Neuronal stem cell (in vitro differentiated cells): ENCODE results near the gene CD58.

ENCODE experiments used
- DNase-seq: peaks from one replicate; pipeline ENCODE4 v3.0.0-alpha.2; 2013; ENCODE audit warnings: low spot score
- H2AFZ ChIP-seq: one replicate; pipeline ENCODE4 v1.6.1; 2013; ENCODE audit warnings: mild to moderate bottlenecking, low read length, inconsistent platforms
- H2AK5ac ChIP-seq: 2 replicates; pipeline ENCODE4 v1.6.1; 2013; ENCODE audit warnings: low read depth, mild to moderate bottlenecking, inconsistent platforms, low read length, moderate library complexity, mixed read lengths
- H2BK120ac ChIP-seq: 2 replicates; pipeline ENCODE4 v1.6.1; 2013; ENCODE audit warnings: low read depth, mild to moderate bottlenecking, inconsistent platforms, low read length, moderate library complexity, mixed read lengths
- H2BK12ac ChIP-seq: one replicate; pipeline ENCODE4 v1.6.1; 2013; ENCODE audit warnings: low read length, inconsistent platforms
- H2BK15ac ChIP-seq: 2 replicates; pipeline ENCODE4 v1.6.1; 2013; ENCODE audit warnings: mild to moderate bottlenecking, low read length, inconsistent platforms, mixed read lengths
- H2BK5ac ChIP-seq: one replicate; pipeline ENCODE4 v1.6.1; 2013; ENCODE audit warnings: inconsistent platforms, mild to moderate bottlenecking, low read length, moderate library complexity
- H3K14ac ChIP-seq: one replicate; pipeline ENCODE4 v1.6.1; 2013; ENCODE audit warnings: low read length, inconsistent platforms
- H3K18ac ChIP-seq: 2 replicates; pipeline ENCODE4 v1.6.1; 2013; ENCODE audit warnings: low read length, inconsistent platforms
- H3K23ac ChIP-seq: 2 replicates; pipeline ENCODE4 v1.6.1; 2013; ENCODE audit warnings: low read depth, mild to moderate bottlenecking, mixed read lengths, low read length, inconsistent platforms; ENCODE audit not compliant: poor library complexity
- H3K27ac ChIP-seq: replicated peaks from 3 replicates; pipeline ENCODE4 v1.5.1; 2013; ENCODE audit warnings: low read length, inconsistent platforms
- H3K27me3 ChIP-seq, 3 experiments: 2 replicates each; pipeline ENCODE4 v1.6.1; 2013; ENCODE audit warnings: low read length in 3 of 3, mild to moderate bottlenecking in 2 of 3, inconsistent platforms in 1 of 3, low read depth in 1 of 3, mixed read lengths in 1 of 3, moderate library complexity in 1 of 3; ENCODE audit not compliant: control insufficient read depth in 3 of 3, insufficient read depth in 3 of 3
- H3K36me3 ChIP-seq, 2 donors: replicated peaks in 1 of 2; 2 replicates each; pipeline ENCODE4 v1.6.1; 2013; ENCODE audit warnings: low read length in 2 of 2; ENCODE audit not compliant: control insufficient read depth in 2 of 2, insufficient read depth in 2 of 2
- H3K4ac ChIP-seq: 2 replicates; pipeline ENCODE4 v1.6.1; 2013; ENCODE audit warnings: inconsistent platforms, mild to moderate bottlenecking, low read length, moderate library complexity
- H3K4me1 ChIP-seq, 2 donors: 1 replicate in 1 of 2; 2 replicates in 1 of 2; pipeline ENCODE4 v1.6.1; 2013; ENCODE audit warnings: low read length in 2 of 2, low read depth in 1 of 2; ENCODE audit not compliant: control insufficient read depth in 2 of 2, insufficient read depth in 1 of 2
- H3K4me2 ChIP-seq: one replicate; pipeline ENCODE4 v1.6.1; 2013; ENCODE audit warnings: mild to moderate bottlenecking, low read length, inconsistent platforms; ENCODE audit not compliant: insufficient read depth, poor library complexity, severe bottlenecking
- H3K4me3 ChIP-seq, 2 donors: 2 replicates each; pipeline ENCODE4 v1.5.1; 2013; ENCODE audit warnings: low read length in 2 of 2, mild to moderate bottlenecking in 2 of 2, inconsistent platforms in 1 of 2, moderate library complexity in 1 of 2
- H3K79me1 ChIP-seq: one replicate; pipeline ENCODE4 v1.6.1; 2013; ENCODE audit warnings: low read depth, mild to moderate bottlenecking, inconsistent platforms, low read length, moderate library complexity
- H3K9ac ChIP-seq: one replicate; pipeline ENCODE4 v1.6.1; 2013; ENCODE audit warnings: mild to moderate bottlenecking, low read depth, low read length, inconsistent platforms; ENCODE audit not compliant: poor library complexity
- H3K9me3 ChIP-seq, 2 donors: replicated peaks in 1 of 2; 2 replicates each; pipeline versions ENCODE3 to v1.6.1; 2013; ENCODE audit warnings: low read length in 2 of 2, mild to moderate bottlenecking in 2 of 2, inconsistent platforms in 1 of 2, low read depth in 1 of 2, mixed read lengths in 1 of 2, moderate library complexity in 1 of 2; ENCODE audit not compliant: control insufficient read depth in 2 of 2, insufficient read depth in 1 of 2
- H4K8ac ChIP-seq: one replicate; pipeline ENCODE4 v1.6.1; 2013; ENCODE audit warnings: low read depth, mild to moderate bottlenecking, inconsistent platforms, low read length, moderate library complexity
- H4K91ac ChIP-seq: one replicate; pipeline ENCODE4 v1.6.1; 2013; ENCODE audit warnings: low read length, low read depth, mild to moderate bottlenecking, inconsistent platforms; ENCODE audit not compliant: poor library complexity
- WGBS, 2 donors: extraction: QIAGEN DNeasy Blood & Tissue Kit; methylation state at CpG; one replicate each; pipeline ENCODE4 v1.1.7; 2013; ENCODE audit warnings: missing lambda C conversion rate in 2 of 2, mixed read lengths in 1 of 2; ENCODE audit not compliant: insufficient read length in 2 of 2, insufficient replicate concordance in 1 of 2; ENCODE audit errors: extremely low coverage in 2 of 2; 5-methylcytosine and 5-hydroxymethylcytosine counted together

The CD58 gene

DNA sequence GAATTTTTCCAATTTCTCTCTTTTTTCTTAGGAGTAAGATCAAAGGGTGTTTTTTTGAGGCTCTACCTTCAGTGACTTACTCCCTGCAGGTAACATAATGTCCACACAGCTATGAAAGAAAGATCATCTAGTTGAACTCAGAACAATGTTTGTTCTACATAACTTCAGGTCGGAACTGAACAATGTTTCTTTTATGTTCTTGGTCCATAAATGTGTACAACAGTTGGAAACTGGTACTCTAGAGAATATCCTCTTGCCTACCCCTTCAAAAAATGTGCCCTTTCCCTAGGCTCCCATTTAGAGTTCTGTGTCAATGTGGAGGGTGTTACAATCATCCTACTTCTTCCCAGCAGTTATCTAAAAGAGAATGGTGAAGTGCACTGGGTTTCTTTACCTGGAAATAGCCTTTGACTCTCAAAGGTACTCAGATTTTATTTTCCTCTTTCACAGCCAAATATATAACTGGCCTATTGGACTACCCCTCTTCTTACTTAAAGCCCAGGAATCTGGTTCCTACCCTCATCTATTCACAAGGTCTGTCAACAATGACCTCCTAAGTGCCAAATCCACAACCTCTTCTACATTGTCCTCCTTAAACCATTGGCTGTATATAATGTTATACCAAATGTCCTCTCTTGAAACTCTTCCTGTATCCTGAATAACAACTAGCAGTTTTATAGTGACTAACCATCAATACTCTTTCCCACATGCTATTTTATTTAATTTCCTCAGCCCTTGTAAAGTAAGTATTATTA, 42.3 kb downstream of the CD58 start:
- Histone ChIP-seq H2AK5ac (no peak overlapping the region), H3K36me3 (no peaks in the 10 kb centered on the region), H3K4ac (no peak overlapping the region), H2AFZ (no peak overlapping the region), H4K8ac (no peak overlapping the region), H3K4me3 (no peak overlapping the region), H3K4me1 (no peaks in the 10 kb centered on the region), H2BK5ac (no peak overlapping the region), H3K9me3 (no peaks in the 10 kb centered on the region), H4K91ac (no peak overlapping the region), H2BK12ac (no peak overlapping the region), H3K27ac (no peak overlapping the region), H3K79me1 (no peaks in the 10 kb centered on the region), H3K14ac (no peak overlapping the region), H3K4me2 (no peak overlapping the region), H2BK120ac (no peak overlapping the region), H3K18ac (no peak overlapping the region), H3K9ac (no peak overlapping the region), H3K27me3 (no peaks in the 10 kb centered on the region), H3K23ac (no peak overlapping the region), H2BK15ac (no peak overlapping the region)
- no peak for DNase-seq
- WGBS, 2 donors: no CpG with 5 or more reads among the region's 1 CpG

DNA sequence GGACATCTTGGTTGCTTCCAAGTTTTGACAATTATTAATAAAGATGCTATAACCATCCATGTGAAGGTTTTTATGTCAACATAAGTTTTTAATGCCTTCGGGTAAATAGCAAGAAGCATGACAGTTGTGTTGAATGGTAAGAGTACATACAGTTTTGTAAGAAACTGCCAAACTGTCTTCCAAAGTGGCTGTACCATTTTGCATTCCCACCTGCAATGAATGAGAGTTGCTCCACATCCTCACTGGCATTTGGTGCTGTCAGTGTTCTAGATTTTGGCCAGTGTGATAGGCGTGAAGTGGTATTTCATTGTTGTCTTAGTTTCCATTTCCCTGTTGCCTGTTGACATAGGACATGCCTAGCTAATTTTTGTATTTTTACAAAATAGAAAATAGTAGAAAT, 45.4 kb downstream of the CD58 start:
- Histone ChIP-seq H4K8ac (no peak overlapping the region), H3K36me3 (no peaks in the 10 kb centered on the region), H4K91ac (no peak overlapping the region), H3K4ac (no peak overlapping the region), H3K27ac (no peak overlapping the region), H3K4me2 (no peak overlapping the region), H2BK5ac (no peak overlapping the region), H3K27me3 (no peaks in the 10 kb centered on the region), H2BK15ac (no peak overlapping the region), H2BK120ac (no peak overlapping the region), H3K18ac (no peak overlapping the region), H3K4me1 (no peaks in the 10 kb centered on the region), H3K4me3 (no peak overlapping the region), H3K9ac (no peak overlapping the region), H3K9me3 (no peaks in the 10 kb centered on the region), H3K23ac (no peak overlapping the region), H2AFZ (no peak overlapping the region), H2BK12ac (no peak overlapping the region), H3K14ac (no peak overlapping the region), H3K79me1 (no peaks in the 10 kb centered on the region), H2AK5ac (no peak overlapping the region)
- no CpG with 5 or more reads among the region's 2 CpGs for WGBS, 2 donors
- no peak for DNase-seq

DNA sequence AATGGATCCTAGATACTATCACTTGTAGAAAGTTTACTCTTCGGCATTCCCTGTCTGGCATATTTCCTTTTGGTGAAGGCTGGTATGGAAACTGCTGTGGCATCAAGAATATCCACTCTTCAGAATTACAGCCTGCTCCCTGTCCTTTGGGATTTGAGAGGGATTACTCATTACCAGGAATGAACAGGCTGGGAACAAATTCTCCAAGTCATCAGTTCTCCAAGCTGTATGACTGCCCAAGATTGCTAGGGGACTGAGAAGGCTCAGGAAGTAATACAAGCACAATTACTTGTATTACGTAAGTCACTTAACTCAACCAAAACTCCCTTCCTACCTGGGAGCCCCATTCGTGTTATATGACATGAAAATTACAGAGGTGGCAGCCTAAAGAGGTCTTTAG, 49.6 kb downstream of the CD58 start:
- H3K27me3 ChIP-seq: no peaks in the 10 kb centered on the region
- H3K4me1 ChIP-seq: no peaks in the 10 kb centered on the region
- WGBS, 2 donors: no CpG with 5 or more reads among the region's 3 CpGs
- H2BK12ac ChIP-seq: no peak overlapping the region
- DNase-seq: no peak
- no peak overlapping the region for H3K23ac ChIP-seq
- no peak overlapping the region for H3K9ac ChIP-seq
- no peaks in the 10 kb centered on the region for H3K9me3 ChIP-seq
- H2BK5ac ChIP-seq: no peak overlapping the region
- H3K36me3 ChIP-seq: no peaks in the 10 kb centered on the region
- H3K4me2 ChIP-seq: no peak overlapping the region
- no peak overlapping the region for H2BK15ac ChIP-seq
- no peaks in the 10 kb centered on the region for H3K79me1 ChIP-seq
- H2BK120ac ChIP-seq: no peak overlapping the region
- no peak overlapping the region for H4K8ac ChIP-seq
- H3K4ac ChIP-seq: no peak overlapping the region
- no peak overlapping the region for H3K14ac ChIP-seq
- no peak overlapping the region for H2AFZ ChIP-seq
- H3K18ac ChIP-seq: no peak overlapping the region
- no peak overlapping the region for H3K27ac ChIP-seq
- no peak overlapping the region for H3K4me3 ChIP-seq
- no peak overlapping the region for H4K91ac ChIP-seq
- no peak overlapping the region for H2AK5ac ChIP-seq

DNA sequence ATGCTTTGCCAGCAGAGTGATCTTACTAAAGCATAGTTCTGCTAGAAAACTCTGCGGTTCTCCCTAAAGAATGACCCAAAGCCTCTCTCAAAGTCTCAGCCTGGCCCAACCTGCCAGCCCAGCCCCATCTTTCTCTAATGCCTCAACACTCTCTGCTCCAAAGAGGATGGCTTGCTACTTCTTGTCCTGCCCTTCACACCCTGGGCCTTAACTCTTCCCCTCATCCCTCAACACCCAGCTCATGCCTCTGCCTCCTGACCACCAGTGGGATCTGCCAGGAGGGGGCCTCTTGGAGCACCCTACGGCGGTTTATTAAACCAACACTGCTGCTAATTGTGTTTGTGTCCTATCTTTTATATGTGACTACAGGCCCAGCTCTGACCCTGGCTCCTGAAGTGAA, 52.4 kb downstream of the CD58 start:
- Histone ChIP-seq H3K18ac (no peak overlapping the region), H2BK120ac (no peak overlapping the region), H3K9ac (no peak overlapping the region), H3K14ac (no peak overlapping the region), H3K23ac (no peak overlapping the region), H3K4me3 (no peak overlapping the region), H4K91ac (no peak overlapping the region), H3K27me3 (no peaks in the 10 kb centered on the region), H3K9me3 (no peaks in the 10 kb centered on the region), H2AFZ (no peak overlapping the region), H2AK5ac (no peak overlapping the region), H4K8ac (no peak overlapping the region), H2BK15ac (no peak overlapping the region), H2BK5ac (no peak overlapping the region), H3K36me3 (no peaks in the 10 kb centered on the region), H3K79me1 (no peaks in the 10 kb centered on the region), H3K27ac (no peak overlapping the region), H3K4me1 (no peaks in the 10 kb centered on the region), H3K4ac (no peak overlapping the region), H2BK12ac (no peak overlapping the region), H3K4me2 (no peak overlapping the region)
- no CpG with 5 or more reads among the region's 3 CpGs for WGBS, 2 donors
- DNase-seq: no peak
